Stimulated activated CD4-positive, alpha-beta T cell treated with anti-CD3 and anti-CD28 coated beads, Interleukin-4, amount 100 ng/mL, for 1 hour (primary cell): Measurements from ENCODE around the gene C1orf94.
"Not testable (repeated sequence)": the region's sequence is repeated elsewhere in the genome, so short reads cannot be mapped to it uniquely, and the experiment has no call there.

ENCODE experiments used
- DNase-seq: peaks from one replicate; pipeline ENCODE4 v3.0.0-alpha.2; 2020

Gene C1orf94

GRCh38 chr1:34165422-34165921 lies 11.2 kb upstream of the C1orf94 start:
- DNase-seq = no peak

- no peak for DNase-seq
Measured at GRCh38 chr1:34166191-34166624, 10.5 kb upstream of the C1orf94 start.

- DNase-seq = no peak
Measured at GRCh38 chr1:34166625-34167361, 9.9 kb upstream of the C1orf94 start.

GRCh38 chr1:34167389-34167788 lies 9.3 kb upstream of the C1orf94 start:
- DNase-seq = no peak

GRCh38 chr1:34175744-34176143 lies 963 bp upstream of the C1orf94 start:
- DNase-seq = no peak

- no peak for DNase-seq
Measured at GRCh38 chr1:34178072-34178471, 1.4 kb downstream of the C1orf94 start.

GRCh38 chr1:34183381-34183780 lies 6.7 kb downstream of the C1orf94 start:
- not testable (repeated sequence) for DNase-seq

GRCh38 chr1:34186741-34187494 lies 10.2 kb downstream of the C1orf94 start:
- DNase-seq = no peak

- no peak for DNase-seq
Measured at GRCh38 chr1:34188418-34188817, 11.7 kb downstream of the C1orf94 start.

- DNase-seq = no peak
Measured at GRCh38 chr1:34188985-34189384, 12.3 kb downstream of the C1orf94 start.

GRCh38 chr1:34190692-34191091 lies 14.0 kb downstream of the C1orf94 start:
- no peak for DNase-seq

- DNase-seq = no peak
Measured at GRCh38 chr1:34192621-34193020, 15.9 kb downstream of the C1orf94 start.

GRCh38 chr1:34199927-34200326 lies 23.2 kb downstream of the C1orf94 start:
- DNase-seq = no peak

GRCh38 chr1:34212673-34213072 lies 36.0 kb downstream of the C1orf94 start:
- no peak for DNase-seq

GRCh38 chr1:34213956-34214355 lies 37.2 kb downstream of the C1orf94 start:
- DNase-seq = no peak

GRCh38 chr1:34231441-34231840 lies 54.7 kb downstream of the C1orf94 start:
- DNase-seq = no peak

- no peak for DNase-seq
Measured at GRCh38 chr1:34235594-34235993, 58.9 kb downstream of the C1orf94 start.

GRCh38 chr1:34236089-34236488 lies 59.4 kb downstream of the C1orf94 start:
- no peak for DNase-seq

- no peak for DNase-seq
Measured at GRCh38 chr1:34237151-34237815, 60.6 kb downstream of the C1orf94 start.

GRCh38 chr1:34245967-34246366 lies 69.3 kb downstream of the C1orf94 start:
- no peak for DNase-seq

GRCh38 chr1:34250342-34250741 lies 73.6 kb downstream of the C1orf94 start:
- no peak for DNase-seq

- no peak for DNase-seq
Measured at GRCh38 chr1:34262023-34262853, 85.5 kb downstream of the C1orf94 start.

GRCh38 chr1:34262921-34263320 lies 86.2 kb downstream of the C1orf94 start:
- no peak for DNase-seq
